SK-N-MC (cell line): ENCODE data around the gene DYNLRB1.

ENCODE experiments used
- DNase-seq: peaks from one replicate; pipeline ENCODE4 v3.0.0-alpha.2; 2011; ENCODE audit warnings: low read depth, low spot score
- H3K27ac ChIP-seq: fragments of 200-600 bp; sonication (generic); 2 replicates; pipeline ENCODE4 v1.5.1; 2016; ENCODE audit warnings: mixed run types
- H3K36me3 ChIP-seq: fragments of 200-600 bp; sonication (generic); 2 replicates; pipeline ENCODE4 v1.6.1; 2017; ENCODE audit warnings: antibody characterized with exemption, low read length, mixed read lengths; ENCODE audit not compliant: insufficient read depth
- H3K4me3 ChIP-seq: fragments of 200-600 bp; sonication (generic); 2 replicates; pipeline ENCODE4 v1.5.1; 2016
- H3K9ac ChIP-seq: fragments of 200-600 bp; sonication (generic); 2 replicates; pipeline ENCODE4 v1.8.0; 2017; ENCODE audit warnings: mixed run types, mixed read lengths; ENCODE audit not compliant: insufficient read length
- H3K9me3 ChIP-seq: fragments of 200-600 bp; sonication (generic); 2 replicates; pipeline ENCODE4 v1.6.1; 2017; ENCODE audit warnings: low read depth, mild to moderate bottlenecking, antibody characterized with exemption, low read length, moderate library complexity, mixed read lengths
- EZH2 ChIP-seq: fragments of 200-600 bp; sonication (generic); IDR thresholded peaks from one replicate; pipeline ENCODE4 v1.6.1; 2017; ENCODE audit warnings: antibody characterized with exemption
- FOXP2 ChIP-seq: optimal IDR thresholded peaks from 2 replicates; pipeline ENCODE3; 2011; ENCODE audit warnings: mild to moderate bottlenecking, moderate library complexity; ENCODE audit not compliant: insufficient read depth; ENCODE audit errors: extremely low read length, control extremely low read depth
- POLR2AphosphoS5 ChIP-seq: IDR thresholded peaks from 2 replicates; pipeline ENCODE4 v1.6.1; 2012; ENCODE audit warnings: mild to moderate bottlenecking, low read depth, low read length, borderline replicate concordance

The DYNLRB1 gene

DNA sequence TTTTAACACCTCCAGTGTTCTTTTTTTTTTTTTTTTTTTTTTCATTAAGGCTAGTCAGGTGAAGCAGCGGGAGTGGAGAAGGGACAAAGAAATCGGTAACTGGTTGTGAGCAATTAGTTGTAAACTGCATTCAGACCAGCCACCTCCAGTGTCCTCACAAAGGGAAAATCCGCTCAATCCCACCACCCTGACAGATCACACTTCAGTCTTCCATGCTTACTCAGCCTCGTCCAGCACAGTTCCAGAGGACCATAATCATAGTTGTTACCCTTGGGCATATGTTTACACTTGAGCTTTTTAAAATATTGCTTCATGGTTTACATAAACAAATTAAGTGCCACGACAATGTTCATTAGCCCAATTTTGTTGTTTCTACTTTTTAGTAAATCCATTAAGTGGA is 10.2 kb downstream of the DYNLRB1 start:
- DNase-seq = no peak
- H3K9ac ChIP-seq = no peak overlapping the region
- no peaks in the 10 kb centered on the region for H3K9me3 ChIP-seq
- TF ChIP-seq POLR2AphosphoS5 (no peak), EZH2 (no peak), FOXP2 (no peak)
- no peak overlapping the region for H3K27ac ChIP-seq
- peaks cover 42% of the 10 kb centered on the region; the same call in 1 of the 2 replicates for H3K36me3 ChIP-seq
- no peak overlapping the region for H3K4me3 ChIP-seq

DNA sequence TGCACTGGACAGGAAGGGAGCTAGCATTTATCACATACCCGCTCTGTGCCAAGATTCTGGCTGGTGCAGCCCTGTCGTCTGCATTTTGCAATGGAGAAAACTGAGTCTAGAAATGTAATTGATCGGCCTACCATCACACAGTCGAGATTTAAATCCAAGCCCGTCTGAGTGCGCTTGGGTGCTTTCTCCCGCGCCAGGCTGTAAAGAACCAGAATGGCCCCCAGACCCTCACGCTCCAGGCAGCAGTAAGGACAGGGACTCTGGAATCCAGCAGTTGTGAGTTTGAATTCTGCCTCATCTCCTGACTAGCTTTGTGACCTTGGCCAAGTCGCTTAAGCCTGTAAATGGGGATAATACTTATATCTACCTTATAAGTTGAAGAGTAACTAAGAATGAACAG is 10.8 kb downstream of the DYNLRB1 start:
- no peak overlapping the region for H3K27ac ChIP-seq
- peaks cover 42% of the 10 kb centered on the region; the same call in 1 of the 2 replicates for H3K36me3 ChIP-seq
- H3K9me3 ChIP-seq = no peaks in the 10 kb centered on the region
- no peak overlapping the region for H3K4me3 ChIP-seq
- no peak for TF ChIP-seq POLR2AphosphoS5
- no peak for TF ChIP-seq FOXP2
- no peak for TF ChIP-seq EZH2
- H3K9ac ChIP-seq = no peak overlapping the region
- DNase-seq = no peak

DNA sequence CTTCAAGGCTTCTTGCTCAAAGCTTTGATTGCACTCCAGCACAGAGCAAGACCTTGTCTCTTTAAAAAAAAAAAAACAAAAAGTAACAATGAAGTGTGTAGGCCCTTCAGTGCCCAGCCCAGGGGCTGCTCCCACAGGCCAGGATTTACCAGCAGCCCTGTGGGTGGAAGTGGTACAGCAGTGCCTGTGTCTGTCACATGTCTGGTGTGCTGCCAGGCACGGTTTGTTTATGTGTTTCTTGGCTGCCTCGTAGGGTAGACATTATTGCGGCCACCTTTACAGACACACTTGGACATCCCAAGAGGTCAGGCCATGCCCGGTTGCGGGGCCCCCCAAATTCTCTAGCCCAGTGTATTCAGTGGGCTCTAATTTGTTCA is 12.7 kb downstream of the DYNLRB1 start:
- Histone ChIP-seq H3K4me3 (no peak overlapping the region), H3K9me3 (no peaks in the 10 kb centered on the region), H3K27ac (no peak overlapping the region), H3K36me3 (peaks cover 47% of the 10 kb centered on the region; the same call in 1 of the 2 replicates), H3K9ac (no peak overlapping the region)
- no peak for DNase-seq
- no peak for TF ChIP-seq POLR2AphosphoS5
- TF ChIP-seq EZH2 = no peak
- no peak for TF ChIP-seq FOXP2

DNA sequence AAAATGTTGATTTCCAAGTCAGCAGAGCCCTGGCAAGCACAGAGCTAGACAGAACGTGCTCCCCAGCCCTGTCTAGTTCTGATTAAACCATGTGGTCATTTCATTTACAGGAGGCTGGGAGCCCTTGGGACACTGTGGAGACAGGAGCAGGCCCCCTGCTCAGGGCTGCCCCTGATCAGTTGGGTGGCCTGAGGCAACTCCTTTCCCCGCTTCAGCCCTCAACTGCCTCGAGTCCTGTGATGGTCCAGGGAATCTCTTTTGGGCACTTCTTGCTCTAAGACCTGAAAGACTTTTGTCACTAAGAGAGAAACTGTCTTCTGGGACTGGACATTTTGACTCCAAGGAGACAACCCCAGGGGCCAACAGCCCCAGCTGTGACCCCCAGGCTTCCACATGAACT is 13.5 kb downstream of the DYNLRB1 start:
- Histone ChIP-seq H3K4me3 (no peak overlapping the region), H3K9ac (no peak overlapping the region), H3K9me3 (no peaks in the 10 kb centered on the region), H3K36me3 (peaks cover 55% of the 10 kb centered on the region; the same call in 1 of the 2 replicates), H3K27ac (no peak overlapping the region)
- TF ChIP-seq EZH2 (no peak), POLR2AphosphoS5 (no peak), FOXP2 (no peak)
- DNase-seq = no peak

DNA sequence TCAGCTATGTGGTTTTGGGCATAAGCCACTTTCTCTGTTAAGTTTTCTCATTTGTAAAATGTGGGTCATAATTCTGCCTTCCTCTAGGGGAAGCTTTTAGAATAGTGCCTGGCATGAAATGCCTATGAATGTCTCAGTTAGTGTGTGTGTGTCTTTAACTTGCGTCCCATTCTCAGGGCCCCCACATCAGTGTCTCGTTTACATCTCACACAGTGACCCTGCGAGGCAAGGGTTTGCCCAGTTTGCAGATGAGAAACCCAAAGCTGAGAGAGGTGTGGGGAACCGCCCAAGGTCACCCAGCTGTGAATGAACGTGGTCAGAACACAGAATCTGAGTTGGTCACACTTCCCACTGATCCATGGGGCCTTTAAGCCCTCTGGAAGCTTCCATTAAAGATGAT is 14.1 kb downstream of the DYNLRB1 start:
- Histone ChIP-seq H3K27ac (no peak overlapping the region), H3K4me3 (no peak overlapping the region), H3K36me3 (peaks cover 61% of the 10 kb centered on the region; the same call in 1 of the 2 replicates), H3K9me3 (no peaks in the 10 kb centered on the region), H3K9ac (no peak overlapping the region)
- DNase-seq = no peak
- TF ChIP-seq EZH2 (no peak), POLR2AphosphoS5 (no peak), FOXP2 (no peak)

DNA sequence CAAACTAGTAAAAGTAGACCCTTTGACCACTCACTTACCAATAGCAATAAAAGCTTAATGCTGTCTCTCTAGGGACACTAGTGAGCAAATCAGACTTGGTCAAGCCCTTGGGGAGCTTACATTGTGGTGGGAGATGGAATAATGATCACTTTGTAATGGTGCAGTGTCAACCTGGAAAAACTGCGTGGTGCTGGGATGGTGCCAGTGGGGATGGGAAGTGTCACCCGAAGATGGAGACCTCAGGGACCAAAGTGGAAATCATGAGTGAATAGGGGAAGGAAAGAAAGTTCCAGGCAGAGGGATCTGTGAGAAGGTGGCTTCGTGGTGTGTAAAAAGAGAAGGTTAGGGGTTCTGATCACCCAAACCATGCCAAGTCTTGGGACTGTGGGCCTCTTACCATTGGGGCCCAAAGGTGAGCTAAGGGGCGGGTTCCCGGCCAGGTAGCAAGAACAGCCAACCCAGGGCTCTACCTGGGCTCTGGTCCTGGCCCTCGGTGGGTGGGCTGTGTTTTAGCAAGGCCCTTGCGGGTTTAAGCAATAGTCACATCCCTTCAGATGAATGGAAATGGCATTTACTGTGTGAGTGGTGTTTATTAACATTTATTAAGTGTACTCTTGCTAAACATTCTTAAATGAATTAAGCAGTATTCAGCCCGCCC is 15.5 kb downstream of the DYNLRB1 start:
- no peak overlapping the region for H3K4me3 ChIP-seq
- H3K9ac ChIP-seq = no peak overlapping the region
- DNase-seq = no peak
- TF ChIP-seq EZH2 (no peak), FOXP2 (no peak), POLR2AphosphoS5 (no peak)
- H3K27ac ChIP-seq = no peak overlapping the region
- H3K9me3 ChIP-seq = no peaks in the 10 kb centered on the region
- H3K36me3 ChIP-seq = peaks cover 58% of the 10 kb centered on the region; the same call in 1 of the 2 replicates

DNA sequence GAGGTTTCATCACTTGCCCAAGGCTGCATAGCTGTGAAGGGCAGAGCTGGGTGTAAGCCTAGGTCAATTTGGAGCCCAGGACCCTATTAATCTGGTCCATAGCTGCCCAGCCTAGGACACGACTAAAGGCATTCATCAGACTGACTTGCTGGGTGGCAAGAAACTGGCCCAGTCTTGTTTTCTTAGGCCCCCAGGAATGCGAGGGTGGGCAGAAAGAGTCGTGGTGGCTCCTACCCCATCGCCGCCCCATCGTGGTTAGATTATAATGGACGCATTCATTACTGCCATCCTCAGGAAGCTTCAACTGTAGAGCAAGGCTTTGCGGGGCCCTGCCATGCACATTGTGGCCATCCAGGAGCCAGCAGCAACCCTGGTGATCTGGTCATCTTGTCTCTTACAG is 16.1 kb downstream of the DYNLRB1 start:
- no peak for TF ChIP-seq EZH2
- TF ChIP-seq FOXP2 = no peak
- no peak for TF ChIP-seq POLR2AphosphoS5
- no peak overlapping the region for H3K27ac ChIP-seq
- H3K9me3 ChIP-seq = no peaks in the 10 kb centered on the region
- H3K36me3 ChIP-seq = peaks cover 58% of the 10 kb centered on the region; the same call in 1 of the 2 replicates
- no peak overlapping the region for H3K9ac ChIP-seq
- no peak for DNase-seq
- H3K4me3 ChIP-seq = no peak overlapping the region

DNA sequence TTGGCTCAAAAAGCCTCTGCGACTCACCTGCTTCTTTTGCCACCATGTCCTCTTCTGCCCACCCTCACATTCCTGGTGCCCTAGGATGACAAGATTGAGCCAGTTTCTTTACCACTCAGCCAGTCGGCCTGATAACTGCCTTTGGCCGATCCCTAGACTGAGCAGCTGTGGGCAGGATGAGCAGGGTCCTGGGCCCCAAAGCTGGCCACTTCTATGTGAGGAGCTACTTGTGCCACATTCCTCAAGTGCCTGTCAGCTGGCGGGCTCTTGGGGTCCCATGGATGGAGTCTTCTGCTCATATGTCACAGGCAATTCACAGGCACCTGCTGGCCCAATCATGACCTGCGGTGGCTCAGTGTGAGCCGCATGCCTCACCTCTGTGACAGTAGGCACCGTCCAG is 16.5 kb downstream of the DYNLRB1 start:
- Histone ChIP-seq H3K9me3 (no peaks in the 10 kb centered on the region), H3K36me3 (peaks cover 56% of the 10 kb centered on the region; the same call in 1 of the 2 replicates), H3K4me3 (no peak overlapping the region), H3K27ac (no peak overlapping the region), H3K9ac (no peak overlapping the region)
- TF ChIP-seq POLR2AphosphoS5 (no peak), EZH2 (no peak), FOXP2 (no peak)
- DNase-seq = no peak
